Cerebellar cortex (tissue), 1 donor: ENCODE measurements around the gene CLMN.

Experiments used
- DNase-seq: peaks from one replicate; pipeline ENCODE4 v3.0.0-alpha.2; 2015; ENCODE audit warnings: low spot score

Gene CLMN

GRCh38 chr14:95262511-95262891, 57.2 kb downstream of the CLMN start:
- DNase-seq = no peak

GRCh38 chr14:95261616-95262510, 57.8 kb downstream of the CLMN start:
- no peak for DNase-seq

- no peak for DNase-seq
Measured at GRCh38 chr14:95260537-95261361, 59.0 kb downstream of the CLMN start.

GRCh38 chr14:95258754-95259593, 60.7 kb downstream of the CLMN start:
- no peak for DNase-seq

GRCh38 chr14:95258156-95258555, 61.6 kb downstream of the CLMN start:
- DNase-seq = no peak

GRCh38 chr14:95257521-95257920, 62.2 kb downstream of the CLMN start:
- DNase-seq = no peak

- DNase-seq = no peak
Measured at GRCh38 chr14:95256776-95257060, 63.0 kb downstream of the CLMN start.

- DNase-seq = no peak
Measured at GRCh38 chr14:95256002-95256775, 63.5 kb downstream of the CLMN start.

- no peak for DNase-seq
Measured at GRCh38 chr14:95255487-95255886, 64.2 kb downstream of the CLMN start.

- DNase-seq = no peak
Measured at GRCh38 chr14:95255013-95255412, 64.7 kb downstream of the CLMN start.

- DNase-seq = no peak
Measured at GRCh38 chr14:95254288-95254687, 65.4 kb downstream of the CLMN start.

GRCh38 chr14:95253039-95253630, 66.6 kb downstream of the CLMN start:
- no peak for DNase-seq

GRCh38 chr14:95252219-95252618, 67.5 kb downstream of the CLMN start:
- no peak for DNase-seq

- DNase-seq = no peak
Measured at GRCh38 chr14:95250936-95251335, 68.8 kb downstream of the CLMN start.

- no peak for DNase-seq
Measured at GRCh38 chr14:95250140-95250769, 69.5 kb downstream of the CLMN start.

- no peak for DNase-seq
Measured at GRCh38 chr14:95248432-95248831, 71.3 kb downstream of the CLMN start.

GRCh38 chr14:95246870-95247269, 72.8 kb downstream of the CLMN start:
- no peak for DNase-seq

GRCh38 chr14:95245334-95245733, 74.4 kb downstream of the CLMN start:
- DNase-seq = no peak

GRCh38 chr14:95244587-95244986, 75.1 kb downstream of the CLMN start:
- DNase-seq = no peak

- no peak for DNase-seq
Measured at GRCh38 chr14:95242870-95243269, 76.8 kb downstream of the CLMN start.
